ENCODE measurements around the gene SLC17A1.

The SLC17A1 gene

GRCh38 chr6:25830458-25830857 lies 1.4 kb downstream of the SLC17A1 start:
- DNase-seq, result no peak

- DNase-seq, result no peak
Measured at GRCh38 chr6:25829375-25829774, 2.5 kb downstream of the SLC17A1 start.

- DNase-seq, result no peak
Measured at GRCh38 chr6:25821341-25821740, 10.5 kb downstream of the SLC17A1 start.

- DNase-seq, result no peak
Measured at GRCh38 chr6:25816252-25816651, 15.6 kb downstream of the SLC17A1 start.

GRCh38 chr6:25815194-25815593 lies 16.7 kb downstream of the SLC17A1 start:
- no peak for DNase-seq

GRCh38 chr6:25804804-25805203 lies 27.0 kb downstream of the SLC17A1 start:
- DNase-seq, result no peak

- no peak for DNase-seq
Measured at GRCh38 chr6:25801436-25801835, 30.4 kb downstream of the SLC17A1 start.

GRCh38 chr6:25794784-25795183 lies 37.1 kb downstream of the SLC17A1 start:
- no peak for DNase-seq

GRCh38 chr6:25793970-25794369 lies 37.9 kb downstream of the SLC17A1 start:
- DNase-seq, result no peak

- no peak for DNase-seq
Measured at GRCh38 chr6:25792016-25792415, 39.8 kb downstream of the SLC17A1 start.

GRCh38 chr6:25789475-25789874 lies 42.4 kb downstream of the SLC17A1 start:
- no peak for DNase-seq

GRCh38 chr6:25788305-25788922 lies 43.4 kb downstream of the SLC17A1 start:
- DNase-seq, result peak in 2 of 4 experiments; percentile 10 to 13

GRCh38 chr6:25787428-25787827 lies 44.4 kb downstream of the SLC17A1 start:
- no peak for DNase-seq

GRCh38 chr6:25781134-25781533 lies 50.7 kb downstream of the SLC17A1 start:
- DNase-seq, result no peak

GRCh38 chr6:25777856-25778649 lies 53.8 kb downstream of the SLC17A1 start:
- no peak for DNase-seq

GRCh38 chr6:25777031-25777430 lies 54.8 kb downstream of the SLC17A1 start:
- DNase-seq, result no peak

GRCh38 chr6:25774120-25774715 lies 57.6 kb downstream of the SLC17A1 start:
- no peak for DNase-seq

- no peak for DNase-seq
Measured at GRCh38 chr6:25769983-25770382, 61.9 kb downstream of the SLC17A1 start.

GRCh38 chr6:25768566-25768965 lies 63.3 kb downstream of the SLC17A1 start:
- no peak for DNase-seq

GRCh38 chr6:25764611-25765010 lies 67.2 kb downstream of the SLC17A1 start:
- DNase-seq, result no peak

- no peak for DNase-seq
Measured at GRCh38 chr6:25757936-25758642, 73.8 kb downstream of the SLC17A1 start.

- DNase-seq, result no peak
Measured at GRCh38 chr6:25756382-25757363, 75.2 kb downstream of the SLC17A1 start.

All from activated CD4-positive, CD25-positive, alpha-beta regulatory T cell (primary cell).